IPS-NIHi11 (cell line): ENCODE data around the gene SLC7A14.

Experiments used
- DNase-seq: peaks from one replicate; pipeline ENCODE4 v3.0.0; 2012; ENCODE audit warnings: mixed read lengths, low spot score

SLC7A14 gene

GRCh38 chr3:170585937-170586310, at the start of gene SLC7A14:
Gene SLC7A14, minus strand, starts transcription at chr3:170586075. Its CDS starts 59,139 bp downstream, at chr3:170526936.
- DNase-seq, result peak; percentile 79

- no peak for DNase-seq
These were observed 49.5 kb upstream of the SLC7A14 start for GRCh38 chr3:170635385-170635735.

GRCh38 chr3:170634663-170635384, 48.9 kb upstream of the SLC7A14 start:
- no peak for DNase-seq

GRCh38 chr3:170633573-170633972, 47.7 kb upstream of the SLC7A14 start:
- DNase-seq, result no peak

- DNase-seq, result no peak
These were observed 46.9 kb upstream of the SLC7A14 start for GRCh38 chr3:170632780-170633179.

GRCh38 chr3:170631755-170632488, 46.0 kb upstream of the SLC7A14 start:
- no peak for DNase-seq

GRCh38 chr3:170623524-170623923, 37.6 kb upstream of the SLC7A14 start:
- no peak for DNase-seq

GRCh38 chr3:170622369-170623159, 36.7 kb upstream of the SLC7A14 start:
- no peak for DNase-seq

- DNase-seq, result no peak
These were observed 35.4 kb upstream of the SLC7A14 start for GRCh38 chr3:170621256-170621655.

GRCh38 chr3:170614214-170614966, 28.5 kb upstream of the SLC7A14 start:
- no peak for DNase-seq

- no peak for DNase-seq
These were observed 25.9 kb upstream of the SLC7A14 start for GRCh38 chr3:170611751-170612150.

GRCh38 chr3:170610321-170610884, 24.5 kb upstream of the SLC7A14 start:
- DNase-seq, result no peak

GRCh38 chr3:170608475-170608874, 22.6 kb upstream of the SLC7A14 start:
- DNase-seq, result no peak

GRCh38 chr3:170606675-170607074, 20.8 kb upstream of the SLC7A14 start:
- no peak for DNase-seq

- DNase-seq, result no peak
These were observed 19.6 kb upstream of the SLC7A14 start for GRCh38 chr3:170605490-170605889.

GRCh38 chr3:170603770-170604510, 18.1 kb upstream of the SLC7A14 start:
- DNase-seq, result peak; percentile 22

GRCh38 chr3:170602556-170602955, 16.7 kb upstream of the SLC7A14 start:
- DNase-seq, result no peak

- no peak for DNase-seq
These were observed 14.2 kb upstream of the SLC7A14 start for GRCh38 chr3:170600005-170600624.

GRCh38 chr3:170599091-170599490, 13.2 kb upstream of the SLC7A14 start:
- DNase-seq, result no peak

GRCh38 chr3:170598091-170598502, 12.2 kb upstream of the SLC7A14 start:
- no peak for DNase-seq

GRCh38 chr3:170594528-170594927, 8.7 kb upstream of the SLC7A14 start:
- DNase-seq, result no peak
